ENCODE results near the gene RBM22.

RBM22 gene

GRCh38 chr5:150659360-150660107, 41.3 kb downstream of the RBM22 start:
- Histone ChIP-seq H2BK15ac (replicated peaks; ENCODE audit: low read depth) (no peak overlapping the region), H3K79me2 (ENCODE audit: control insufficient read depth, insufficient read depth, low read length) (no peaks in the 10 kb centered on the region), H4K5ac (ENCODE audit: low read length) (no peak overlapping the region), H3K36me3 (ENCODE audit: control insufficient read depth, insufficient read depth, low read length) (no peaks in the 10 kb centered on the region), H3K4ac (ENCODE audit: low read depth, low read length) (no peak overlapping the region), H2AK5ac (ENCODE audit: low read length) (no peak overlapping the region), H3K79me1 (ENCODE audit: low read length) (no peaks in the 10 kb centered on the region), H3K27me3 (ENCODE audit: insufficient read depth, low read length, poor library complexity) (no peaks in the 10 kb centered on the region), H3K18ac (ENCODE audit: low read length) (no peak overlapping the region), H3K56ac (ENCODE audit: low read length) (peak overlapping the region; percentile 34), H4K8ac (ENCODE audit: low read depth, low read length) (no peak overlapping the region), H2BK5ac (ENCODE audit: low read length) (no peak overlapping the region), H3K4me3 (ENCODE audit: low read length) (no peak overlapping the region), H3K23ac (ENCODE audit: low read length) (no peak overlapping the region), H2BK120ac (ENCODE audit: low read depth, low read length) (no peak overlapping the region), H3K4me2 (ENCODE audit: low read length) (no peak overlapping the region), H3K4me1 (ENCODE audit: control insufficient read depth, low read depth, low read length) (peaks cover 4% of the 10 kb centered on the region), H3K27ac (ENCODE audit: low read depth, low read length) (no peak overlapping the region), H3K9ac (ENCODE audit: low read length) (no peak overlapping the region)
- WGBS (ENCODE audit: extremely low coverage, insufficient coverage, low lambda C conversion rate) = no CpG with 5 or more reads among the region's 11 CpGs
- no peak for DNase-seq

- H3K36me3 ChIP-seq (ENCODE audit: control insufficient read depth, insufficient read depth, low read length) = no peaks in the 10 kb centered on the region
- no peak overlapping the region for H2AK5ac ChIP-seq (ENCODE audit: low read length)
- H3K4me1 ChIP-seq (ENCODE audit: control insufficient read depth, low read depth, low read length) = peaks cover 4% of the 10 kb centered on the region
- no peak overlapping the region for H3K4me2 ChIP-seq (ENCODE audit: low read length)
- no peak overlapping the region for H4K5ac ChIP-seq (ENCODE audit: low read length)
- H3K18ac ChIP-seq (ENCODE audit: low read length) = no peak overlapping the region
- no peak overlapping the region for H2BK120ac ChIP-seq (ENCODE audit: low read depth, low read length)
- no peak overlapping the region for H4K8ac ChIP-seq (ENCODE audit: low read depth, low read length)
- no peak overlapping the region for H2BK15ac ChIP-seq (replicated peaks; ENCODE audit: low read depth)
- no peak overlapping the region for H2BK5ac ChIP-seq (ENCODE audit: low read length)
- no peak for DNase-seq
- H3K27ac ChIP-seq (ENCODE audit: low read depth, low read length) = no peak overlapping the region
- H3K4ac ChIP-seq (ENCODE audit: low read depth, low read length) = no peak overlapping the region
- no peaks in the 10 kb centered on the region for H3K79me2 ChIP-seq (ENCODE audit: control insufficient read depth, insufficient read depth, low read length)
- H3K56ac ChIP-seq (ENCODE audit: low read length) = no peak overlapping the region
- no CpG with 5 or more reads among the region's 3 CpGs for WGBS (ENCODE audit: extremely low coverage, insufficient coverage, low lambda C conversion rate)
- H3K9ac ChIP-seq (ENCODE audit: low read length) = no peak overlapping the region
- no peaks in the 10 kb centered on the region for H3K79me1 ChIP-seq (ENCODE audit: low read length)
- no peak overlapping the region for H3K23ac ChIP-seq (ENCODE audit: low read length)
- no peaks in the 10 kb centered on the region for H3K27me3 ChIP-seq (ENCODE audit: insufficient read depth, low read length, poor library complexity)
- H3K4me3 ChIP-seq (ENCODE audit: low read length) = no peak overlapping the region
These were observed 42.1 kb downstream of the RBM22 start for GRCh38 chr5:150658699-150659265.

GRCh38 chr5:150658121-150658520, 42.7 kb downstream of the RBM22 start:
- H2AK5ac ChIP-seq (ENCODE audit: low read length) = no peak overlapping the region
- H2BK15ac ChIP-seq (replicated peaks; ENCODE audit: low read depth) = no peak overlapping the region
- no peaks in the 10 kb centered on the region for H3K79me1 ChIP-seq (ENCODE audit: low read length)
- H4K5ac ChIP-seq (ENCODE audit: low read length) = no peak overlapping the region
- no peak overlapping the region for H3K27ac ChIP-seq (ENCODE audit: low read depth, low read length)
- no peak overlapping the region for H2BK5ac ChIP-seq (ENCODE audit: low read length)
- no peak overlapping the region for H3K9ac ChIP-seq (ENCODE audit: low read length)
- WGBS (ENCODE audit: extremely low coverage, insufficient coverage, low lambda C conversion rate) = no CpG with 5 or more reads among the region's 4 CpGs
- H3K27me3 ChIP-seq (ENCODE audit: insufficient read depth, low read length, poor library complexity) = no peaks in the 10 kb centered on the region
- H4K8ac ChIP-seq (ENCODE audit: low read depth, low read length) = no peak overlapping the region
- H3K4me2 ChIP-seq (ENCODE audit: low read length) = no peak overlapping the region
- no peaks in the 10 kb centered on the region for H3K36me3 ChIP-seq (ENCODE audit: control insufficient read depth, insufficient read depth, low read length)
- no peak overlapping the region for H3K4ac ChIP-seq (ENCODE audit: low read depth, low read length)
- no peak overlapping the region for H3K23ac ChIP-seq (ENCODE audit: low read length)
- no peak overlapping the region for H3K4me3 ChIP-seq (ENCODE audit: low read length)
- no peak overlapping the region for H3K18ac ChIP-seq (ENCODE audit: low read length)
- peaks cover 4% of the 10 kb centered on the region for H3K4me1 ChIP-seq (ENCODE audit: control insufficient read depth, low read depth, low read length)
- H2BK120ac ChIP-seq (ENCODE audit: low read depth, low read length) = no peak overlapping the region
- H3K56ac ChIP-seq (ENCODE audit: low read length) = no peak overlapping the region
- no peak for DNase-seq
- no peaks in the 10 kb centered on the region for H3K79me2 ChIP-seq (ENCODE audit: control insufficient read depth, insufficient read depth, low read length)

GRCh38 chr5:150656191-150657132, 44.4 kb downstream of the RBM22 start:
- H3K4me3 ChIP-seq (ENCODE audit: low read length) = peak overlapping the region; percentile 60
- H4K8ac ChIP-seq (ENCODE audit: low read depth, low read length) = peak overlapping the region; percentile 70
- H3K4me1 ChIP-seq (ENCODE audit: control insufficient read depth, low read depth, low read length) = peaks cover 4% of the 10 kb centered on the region
- no peak overlapping the region for H2BK5ac ChIP-seq (ENCODE audit: low read length)
- no peak overlapping the region for H2BK15ac ChIP-seq (replicated peaks; ENCODE audit: low read depth)
- WGBS (ENCODE audit: extremely low coverage, insufficient coverage, low lambda C conversion rate) = no CpG with 5 or more reads among the region's 99 CpGs
- no peak overlapping the region for H2BK120ac ChIP-seq (ENCODE audit: low read depth, low read length)
- peak overlapping the region; percentile 79 for H3K4me2 ChIP-seq (ENCODE audit: low read length)
- no peak overlapping the region for H3K27ac ChIP-seq (ENCODE audit: low read depth, low read length)
- H3K36me3 ChIP-seq (ENCODE audit: control insufficient read depth, insufficient read depth, low read length) = no peaks in the 10 kb centered on the region
- H3K56ac ChIP-seq (ENCODE audit: low read length) = peak overlapping the region; percentile 95
- peak overlapping the region; percentile 80 for H3K18ac ChIP-seq (ENCODE audit: low read length)
- H4K5ac ChIP-seq (ENCODE audit: low read length) = no peak overlapping the region
- no peaks in the 10 kb centered on the region for H3K79me1 ChIP-seq (ENCODE audit: low read length)
- DNase-seq = peak; percentile 77
- H3K4ac ChIP-seq (ENCODE audit: low read depth, low read length) = peak overlapping the region; percentile 92
- H3K27me3 ChIP-seq (ENCODE audit: insufficient read depth, low read length, poor library complexity) = no peaks in the 10 kb centered on the region
- H3K79me2 ChIP-seq (ENCODE audit: control insufficient read depth, insufficient read depth, low read length) = no peaks in the 10 kb centered on the region
- no peak overlapping the region for H3K23ac ChIP-seq (ENCODE audit: low read length)
- H3K9ac ChIP-seq (ENCODE audit: low read length) = peak overlapping the region; percentile 94
- no peak overlapping the region for H2AK5ac ChIP-seq (ENCODE audit: low read length)

GRCh38 chr5:150655221-150655620, 45.6 kb downstream of the RBM22 start:
- Histone ChIP-seq H3K18ac (ENCODE audit: low read length) (no peak overlapping the region), H3K36me3 (ENCODE audit: control insufficient read depth, insufficient read depth, low read length) (no peaks in the 10 kb centered on the region), H3K79me1 (ENCODE audit: low read length) (no peaks in the 10 kb centered on the region), H3K23ac (ENCODE audit: low read length) (no peak overlapping the region), H3K27ac (ENCODE audit: low read depth, low read length) (no peak overlapping the region), H3K4ac (ENCODE audit: low read depth, low read length) (no peak overlapping the region), H3K4me1 (ENCODE audit: control insufficient read depth, low read depth, low read length) (peaks cover 6% of the 10 kb centered on the region), H4K8ac (ENCODE audit: low read depth, low read length) (no peak overlapping the region), H2BK5ac (ENCODE audit: low read length) (no peak overlapping the region), H2BK120ac (ENCODE audit: low read depth, low read length) (no peak overlapping the region), H3K4me2 (ENCODE audit: low read length) (no peak overlapping the region), H2AK5ac (ENCODE audit: low read length) (no peak overlapping the region), H3K9ac (ENCODE audit: low read length) (no peak overlapping the region), H4K5ac (ENCODE audit: low read length) (no peak overlapping the region), H2BK15ac (replicated peaks; ENCODE audit: low read depth) (no peak overlapping the region), H3K4me3 (ENCODE audit: low read length) (no peak overlapping the region), H3K56ac (ENCODE audit: low read length) (no peak overlapping the region), H3K27me3 (ENCODE audit: insufficient read depth, low read length, poor library complexity) (no peaks in the 10 kb centered on the region), H3K79me2 (ENCODE audit: control insufficient read depth, insufficient read depth, low read length) (no peaks in the 10 kb centered on the region)
- DNase-seq = no peak
- no CpG with 5 or more reads among the region's 3 CpGs for WGBS (ENCODE audit: extremely low coverage, insufficient coverage, low lambda C conversion rate)

Data from mesendoderm (in vitro differentiated cells).